GM10248 (cell line): ENCODE measurements around the gene AGMO.

Experiments
- CTCF ChIA-PET: fragments of 300-600 bp; sonication (Branson Sonifier 250); formaldehyde crosslinking; extraction: SDS; loops from one replicate; lab custom pipeline; 2021; ENCODE audit warnings: antibody characterized with exemption; lab: Yijun Ruan, JAX
- POLR2A ChIA-PET: fragments of 350-650 bp; sonication (Branson Sonifier 250); formaldehyde crosslinking; extraction: SDS; loops from one replicate; lab custom pipeline; 2020; ENCODE audit warnings: antibody characterized with exemption; lab: Yijun Ruan, JAX
- DNase-seq: peaks from one replicate; pipeline ENCODE4 v3.0.0; 2012; ENCODE audit errors: extremely low spot score
- CTCF ChIP-seq: IDR thresholded peaks from 2 replicates; pipeline ENCODE4 v1.5.1; 2012; ENCODE audit warnings: mild to moderate bottlenecking, low read depth; ENCODE audit errors: extremely low read depth, missing control alignments, control extremely low read depth

Gene AGMO

GRCh38 chr7:15603124-15603523 lies 41.3 kb upstream of the AGMO start:
- ChIA-PET POLR2A (no interaction called here), CTCF (no interaction called here)
- no peak for TF ChIP-seq CTCF
- DNase-seq: no peak

GRCh38 chr7:15602236-15602635 lies 40.4 kb upstream of the AGMO start:
- ChIA-PET CTCF (no interaction called here), POLR2A (no interaction called here)
- DNase-seq: no peak
- no peak for TF ChIP-seq CTCF

GRCh38 chr7:15601175-15601574 lies 39.4 kb upstream of the AGMO start:
- CTCF ChIA-PET: interaction anchor here (1.7 kb wide), 1 partner anchor 9 kb away, joined by 4 read pairs; no protein-coding TSS in a partner anchor
- TF ChIP-seq CTCF: no peak
- POLR2A ChIA-PET: no interaction called here
- no peak for DNase-seq

- no peak for DNase-seq
- CTCF ChIA-PET: interaction anchor here (1.7 kb wide), 1 partner anchor 10 kb away, joined by 4 read pairs; no protein-coding TSS in a partner anchor
- no peak for TF ChIP-seq CTCF
- POLR2A ChIA-PET: no interaction called here
These were observed 38.5 kb upstream of the AGMO start for GRCh38 chr7:15600298-15600697.

- CTCF ChIA-PET: interaction anchor here (1.3 to 1.6 kb wide), 2 partner anchors 13 to 14 kb away, joined by 3 to 4 read pairs; no protein-coding TSS in a partner anchor
- no peak for DNase-seq
- POLR2A ChIA-PET: no interaction called here
- no peak for TF ChIP-seq CTCF
These were observed 32.6 kb upstream of the AGMO start for GRCh38 chr7:15594461-15594860.

- TF ChIP-seq CTCF: no peak
- ChIA-PET POLR2A (no interaction called here), CTCF (interaction anchor here (1.3 to 1.6 kb wide), 2 partner anchors 12 to 13 kb away, joined by 3 to 4 read pairs; no protein-coding TSS in a partner anchor)
- DNase-seq: no peak
These were observed 31.6 kb upstream of the AGMO start for GRCh38 chr7:15593382-15593781.

GRCh38 chr7:15586266-15586665 lies 24.5 kb upstream of the AGMO start:
- ChIA-PET POLR2A (no interaction called here), CTCF (no interaction called here)
- no peak for DNase-seq
- TF ChIP-seq CTCF: no peak
